Measurements from ENCODE around the gene CRTC3.

Gene CRTC3

DNA sequence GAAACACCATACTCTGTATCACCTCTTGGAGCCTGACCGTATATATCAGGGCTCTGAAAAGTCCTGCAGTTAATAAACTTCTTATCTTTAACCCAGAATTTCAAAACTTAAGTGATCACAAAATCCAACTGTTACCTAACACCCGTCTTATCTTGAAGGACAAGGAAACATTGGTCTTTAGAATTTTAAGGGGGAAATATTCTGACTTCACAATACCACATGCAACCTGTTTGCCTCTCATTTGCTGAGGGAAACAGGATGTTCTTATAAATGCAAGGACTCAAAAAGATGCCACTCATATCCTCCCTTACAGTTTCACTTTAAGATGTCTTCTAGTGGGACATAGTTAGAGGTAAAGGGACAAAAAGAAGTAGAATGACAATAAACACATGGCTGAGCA lies 67.9 kb downstream of the CRTC3 start:
- DNase-seq, result no peak

GRCh38 chr15:90598031-90598577 lies 68.4 kb downstream of the CRTC3 start:
- peak; percentile 27 to 43 for DNase-seq

- DNase-seq, result no peak
These were observed 69.0 kb downstream of the CRTC3 start for GRCh38 chr15:90598679-90599078.

DNA sequence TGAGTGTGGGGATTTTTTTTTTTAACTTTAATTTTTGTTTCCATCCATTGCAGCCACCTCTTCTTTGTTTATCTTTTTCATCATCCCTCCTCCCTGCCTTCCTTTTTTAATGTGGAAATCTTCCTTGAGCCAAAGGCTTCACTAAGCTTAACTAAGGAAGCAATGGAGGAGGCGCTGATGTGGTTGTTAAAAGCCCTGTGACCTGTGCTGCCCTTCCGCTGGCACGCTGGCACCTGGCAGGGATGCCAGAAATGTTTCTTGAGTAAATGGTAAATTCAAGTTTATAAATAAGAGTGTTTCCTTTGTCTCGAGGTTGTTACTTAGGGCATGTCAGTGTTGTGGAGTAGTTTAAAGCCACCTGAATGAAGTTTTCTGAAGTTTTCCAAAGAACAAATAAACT lies 69.4 kb downstream of the CRTC3 start:
- no peak for DNase-seq

GRCh38 chr15:90599644-90600043 lies 69.9 kb downstream of the CRTC3 start:
- no peak for DNase-seq

GRCh38 chr15:90600954-90601353 lies 71.2 kb downstream of the CRTC3 start:
- DNase-seq, result no peak

GRCh38 chr15:90603893-90604292 lies 74.2 kb downstream of the CRTC3 start:
- DNase-seq, result peak; percentile 25 to 69

GRCh38 chr15:90606641-90607040 lies 76.9 kb downstream of the CRTC3 start:
- no peak for DNase-seq

DNA sequence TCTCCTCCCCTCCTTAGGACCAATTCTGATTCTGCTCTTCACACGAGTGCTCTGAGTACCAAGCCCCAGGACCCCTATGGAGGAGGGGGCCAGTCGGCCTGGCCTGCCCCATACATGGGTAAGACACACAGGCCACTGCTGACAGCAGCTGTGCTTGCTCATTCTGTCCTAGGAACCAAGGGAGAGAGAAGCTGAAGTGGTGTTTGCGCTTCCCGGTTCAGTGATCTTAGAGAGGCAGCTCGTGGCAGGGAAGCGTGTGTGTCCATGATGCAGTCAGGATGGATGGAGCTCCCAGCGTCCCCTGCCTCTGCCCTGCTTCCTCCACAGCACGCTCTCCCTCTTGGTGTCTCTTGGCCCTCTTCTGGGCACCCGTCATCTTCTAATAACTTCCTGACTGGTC lies 77.6 kb downstream of the CRTC3 start:
- DNase-seq, result no peak

GRCh38 chr15:90609242-90610180 lies 79.8 kb downstream of the CRTC3 start:
- no peak for DNase-seq

- no peak for DNase-seq
These were observed 80.5 kb downstream of the CRTC3 start for GRCh38 chr15:90610190-90610589.

GRCh38 chr15:90611157-90611556 lies 81.4 kb downstream of the CRTC3 start:
- no peak for DNase-seq

DNA sequence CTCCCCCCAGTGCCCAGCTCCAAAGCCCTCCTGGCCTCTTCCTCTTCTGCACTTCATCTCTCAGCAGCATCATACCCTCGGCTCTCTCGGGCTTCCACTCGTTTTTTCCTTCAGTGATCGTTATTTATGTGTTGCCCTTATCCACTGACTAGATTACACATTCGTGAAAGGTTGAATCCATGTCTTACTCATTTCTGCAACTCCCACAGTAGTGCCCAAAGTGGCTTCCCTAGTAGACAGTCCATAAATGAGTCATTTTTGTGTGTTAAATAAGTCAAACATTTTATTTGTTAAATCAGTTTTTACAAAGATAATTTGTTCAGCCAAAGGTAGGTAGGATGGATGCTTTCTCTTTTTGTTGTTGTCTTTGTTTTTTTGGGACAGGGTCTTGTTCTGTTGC lies 87.4 kb downstream of the CRTC3 start:
- DNase-seq, result no peak

GRCh38 chr15:90617668-90618097 lies 88.0 kb downstream of the CRTC3 start:
- no peak for DNase-seq

DNA sequence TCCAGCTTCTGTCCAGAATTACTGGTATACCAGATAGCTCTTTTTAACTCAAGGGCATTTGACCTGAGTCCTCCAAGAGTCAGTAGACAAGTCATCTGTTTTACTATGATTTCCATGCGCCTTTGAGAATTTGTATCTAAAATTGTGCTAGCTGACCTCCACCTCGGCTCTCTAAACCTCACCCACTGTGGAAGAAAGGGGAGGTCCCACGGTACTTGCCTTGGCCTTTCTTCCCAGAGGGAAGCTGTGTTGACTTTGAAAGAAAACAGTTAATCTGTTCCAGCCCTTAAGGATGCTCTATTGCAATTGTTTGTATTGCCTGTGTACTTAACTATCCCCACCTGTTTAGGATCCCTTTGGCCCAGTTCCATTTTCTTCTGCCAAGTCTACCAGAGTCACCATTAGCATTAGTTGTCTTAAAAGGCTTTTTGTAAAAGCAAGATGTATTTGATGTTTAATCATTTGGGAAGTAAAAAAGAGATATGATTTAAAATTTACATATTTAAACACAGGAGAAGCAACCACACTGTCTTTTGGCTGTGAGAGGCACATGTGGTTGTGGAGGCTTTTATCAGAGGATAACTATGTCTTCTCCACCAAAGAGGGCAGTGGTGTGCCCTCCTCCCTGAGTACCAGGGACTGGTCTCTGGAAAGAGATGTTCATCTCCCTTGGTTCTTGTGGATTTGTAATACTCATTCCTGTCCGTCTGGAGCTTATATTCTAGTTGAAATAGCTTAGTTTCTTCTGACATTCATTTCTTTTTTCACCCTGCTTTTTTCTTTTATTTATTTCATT lies 88.8 kb downstream of the CRTC3 start:
- no peak for DNase-seq

GRCh38 chr15:90619468-90619867 lies 89.7 kb downstream of the CRTC3 start:
- DNase-seq, result no peak

DNA sequence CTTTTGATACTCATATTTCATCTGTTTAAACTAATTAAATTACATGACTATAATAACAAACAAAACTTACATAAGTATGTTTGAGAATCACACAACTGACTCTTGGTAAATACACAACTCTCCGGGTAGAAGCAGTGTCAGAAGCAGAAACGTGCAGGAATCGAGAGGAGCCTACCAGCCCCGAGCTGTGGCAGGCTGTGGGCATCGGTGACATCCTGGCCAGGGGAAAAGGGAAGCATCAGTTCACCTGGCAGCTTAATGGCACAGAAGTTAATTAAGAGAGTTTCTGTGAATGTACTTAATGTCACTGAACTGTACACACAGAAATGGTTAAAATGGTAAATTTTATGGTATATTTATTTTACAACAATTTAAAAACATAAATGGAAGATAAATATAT lies 90.2 kb downstream of the CRTC3 start:
- no peak for DNase-seq

GRCh38 chr15:90620379-90621067 lies 90.8 kb downstream of the CRTC3 start:
- peak; percentile 43 to 49 for DNase-seq

- no peak for DNase-seq
These were observed 94.1 kb downstream of the CRTC3 start for GRCh38 chr15:90623854-90624253.

DNA sequence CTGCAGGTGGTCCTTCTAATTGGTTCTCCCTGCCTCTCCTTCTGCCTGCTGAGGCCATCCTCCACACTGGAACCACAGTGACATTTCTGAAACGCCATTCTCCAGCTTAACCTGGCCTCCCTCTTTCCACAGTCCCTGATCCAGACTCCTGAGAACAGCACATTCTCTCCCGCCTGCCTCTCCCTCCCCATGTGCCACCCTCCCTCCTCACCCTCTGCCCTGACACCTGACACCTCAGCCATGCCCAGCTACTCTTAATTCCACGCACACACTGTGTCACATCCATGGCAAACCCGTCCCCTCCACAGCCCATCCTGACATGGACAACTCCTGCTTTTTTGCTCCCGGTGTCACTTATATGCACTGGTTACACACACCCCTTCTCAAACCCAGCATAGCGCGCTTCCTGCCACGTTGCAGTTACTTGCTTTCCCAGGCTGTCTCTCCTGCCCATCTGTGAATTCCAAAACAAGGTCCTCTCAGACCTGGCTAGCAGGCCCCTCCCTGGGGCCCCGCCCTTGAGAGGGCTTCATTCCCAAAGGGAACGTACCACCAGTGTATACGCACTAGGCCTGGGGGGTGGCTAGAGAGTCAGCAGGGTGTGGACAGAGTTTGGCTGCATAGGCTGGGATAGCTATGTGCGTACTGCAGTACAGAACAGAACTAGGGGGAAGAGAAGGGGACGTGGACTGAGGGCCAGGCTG lies 94.7 kb downstream of the CRTC3 start:
- no peak for DNase-seq

GRCh38 chr15:90625037-90625436 lies 95.3 kb downstream of the CRTC3 start:
- DNase-seq, result no peak

- no peak for DNase-seq
These were observed 99.5 kb downstream of the CRTC3 start for GRCh38 chr15:90629217-90629616.
